SK-N-SH (cell line): Measurements from ENCODE around the gene ABCC4.

Experiments
- CTCF ChIP-seq: fragments of 200-600 bp; sonication (generic); IDR thresholded peaks from 2 replicates; pipeline ENCODE4 v1.6.1; 2017; ENCODE audit warnings: antibody characterized with exemption, mild to moderate bottlenecking, moderate library complexity
- FOXJ3 ChIP-seq: sonication (generic); formaldehyde crosslinking; IDR thresholded peaks from 2 replicates; pipeline ENCODE4 v1.5.1; 2020; ENCODE audit warnings: mild to moderate bottlenecking, missing genetic modification reagents
- FOXM1 ChIP-seq: IDR thresholded peaks from 2 replicates; pipeline ENCODE4 v1.4.0; 2012; ENCODE audit warnings: low read depth, mild to moderate bottlenecking
- GATA2 ChIP-seq: sonication (generic); formaldehyde crosslinking; IDR thresholded peaks from 2 replicates; pipeline ENCODE4 v1.5.0; 2020; ENCODE audit warnings: mild to moderate bottlenecking, missing genetic modification reagents
- MAX ChIP-seq: IDR thresholded peaks from 2 replicates; pipeline ENCODE4 v1.4.0; 2012; ENCODE audit warnings: low read depth
- RAD21 ChIP-seq: IDR thresholded peaks from 2 replicates; pipeline ENCODE4 v1.6.1; 2012; ENCODE audit warnings: mild to moderate bottlenecking, low read length
- RCOR1 ChIP-seq: fragments of 150-350 bp; IDR thresholded peaks from 2 replicates; pipeline ENCODE4 v1.6.1; 2017; ENCODE audit warnings: antibody characterized with exemption, low read length
- SMC3 ChIP-seq: IDR thresholded peaks from 2 replicates; pipeline ENCODE4 v1.6.1; 2012; ENCODE audit warnings: low read depth, low read length, improper control_type of control experiment
- ZBTB33 ChIP-seq: IDR thresholded peaks from 2 replicates; pipeline ENCODE4 v1.4.0; 2012; ENCODE audit warnings: low read depth, borderline replicate concordance
- TF ChIP-seq, protein P1 (sequence below): IDR thresholded peaks from 2 replicates; pipeline ENCODE4 v1.6.1; 2012; ENCODE audit warnings: mild to moderate bottlenecking, low read depth, low read length, moderate library complexity
- TF ChIP-seq, protein P2 (sequence below): fragments of 150-350 bp; IDR thresholded peaks from 2 replicates; pipeline ENCODE4 v1.6.1; 2017; ENCODE audit warnings: antibody characterized with exemption, low read length, low read depth, borderline replicate concordance
- TF ChIP-seq, protein P3 (sequence below): IDR thresholded peaks from 2 replicates; pipeline ENCODE4 v1.4.0; 2012; ENCODE audit warnings: low read depth, borderline replicate concordance
- TF ChIP-seq, protein P4 (sequence below): IDR thresholded peaks from 2 replicates; pipeline ENCODE4; 2012

DNA sequence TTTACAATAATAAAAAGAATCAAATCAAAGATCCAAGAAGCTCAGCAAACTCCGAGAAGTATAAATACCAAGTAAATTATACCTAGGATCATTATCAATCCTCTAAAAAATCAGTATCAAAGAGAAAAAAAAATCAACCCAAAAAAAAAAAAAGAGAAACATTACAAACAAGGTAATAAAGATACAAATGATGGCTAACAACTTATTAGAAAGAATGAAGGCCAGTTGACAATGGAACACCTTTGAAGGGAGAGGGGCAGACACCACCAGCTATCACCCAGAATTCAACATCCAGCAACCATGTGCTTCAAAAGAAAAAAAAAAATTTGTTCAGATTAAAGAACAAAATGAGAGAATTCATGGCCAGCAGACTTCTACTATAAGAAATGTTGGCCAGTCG lies 77.2 kb downstream of the ABCC4 start:
- no peak for TF ChIP-seq GATA2
- no peak for TF ChIP-seq MAX
- no peak for TF ChIP-seq RCOR1
- TF ChIP-seq, protein P1, sequence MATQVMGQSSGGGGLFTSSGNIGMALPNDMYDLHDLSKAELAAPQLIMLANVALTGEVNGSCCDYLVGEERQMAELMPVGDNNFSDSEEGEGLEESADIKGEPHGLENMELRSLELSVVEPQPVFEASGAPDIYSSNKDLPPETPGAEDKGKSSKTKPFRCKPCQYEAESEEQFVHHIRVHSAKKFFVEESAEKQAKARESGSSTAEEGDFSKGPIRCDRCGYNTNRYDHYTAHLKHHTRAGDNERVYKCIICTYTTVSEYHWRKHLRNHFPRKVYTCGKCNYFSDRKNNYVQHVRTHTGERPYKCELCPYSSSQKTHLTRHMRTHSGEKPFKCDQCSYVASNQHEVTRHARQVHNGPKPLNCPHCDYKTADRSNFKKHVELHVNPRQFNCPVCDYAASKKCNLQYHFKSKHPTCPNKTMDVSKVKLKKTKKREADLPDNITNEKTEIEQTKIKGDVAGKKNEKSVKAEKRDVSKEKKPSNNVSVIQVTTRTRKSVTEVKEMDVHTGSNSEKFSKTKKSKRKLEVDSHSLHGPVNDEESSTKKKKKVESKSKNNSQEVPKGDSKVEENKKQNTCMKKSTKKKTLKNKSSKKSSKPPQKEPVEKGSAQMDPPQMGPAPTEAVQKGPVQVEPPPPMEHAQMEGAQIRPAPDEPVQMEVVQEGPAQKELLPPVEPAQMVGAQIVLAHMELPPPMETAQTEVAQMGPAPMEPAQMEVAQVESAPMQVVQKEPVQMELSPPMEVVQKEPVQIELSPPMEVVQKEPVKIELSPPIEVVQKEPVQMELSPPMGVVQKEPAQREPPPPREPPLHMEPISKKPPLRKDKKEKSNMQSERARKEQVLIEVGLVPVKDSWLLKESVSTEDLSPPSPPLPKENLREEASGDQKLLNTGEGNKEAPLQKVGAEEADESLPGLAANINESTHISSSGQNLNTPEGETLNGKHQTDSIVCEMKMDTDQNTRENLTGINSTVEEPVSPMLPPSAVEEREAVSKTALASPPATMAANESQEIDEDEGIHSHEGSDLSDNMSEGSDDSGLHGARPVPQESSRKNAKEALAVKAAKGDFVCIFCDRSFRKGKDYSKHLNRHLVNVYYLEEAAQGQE, result no peak
- TF ChIP-seq SMC3, result no peak
- TF ChIP-seq, protein P2, sequence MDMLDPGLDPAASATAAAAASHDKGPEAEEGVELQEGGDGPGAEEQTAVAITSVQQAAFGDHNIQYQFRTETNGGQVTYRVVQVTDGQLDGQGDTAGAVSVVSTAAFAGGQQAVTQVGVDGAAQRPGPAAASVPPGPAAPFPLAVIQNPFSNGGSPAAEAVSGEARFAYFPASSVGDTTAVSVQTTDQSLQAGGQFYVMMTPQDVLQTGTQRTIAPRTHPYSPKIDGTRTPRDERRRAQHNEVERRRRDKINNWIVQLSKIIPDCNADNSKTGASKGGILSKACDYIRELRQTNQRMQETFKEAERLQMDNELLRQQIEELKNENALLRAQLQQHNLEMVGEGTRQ, result no peak
- no peak for TF ChIP-seq ZBTB33
- TF ChIP-seq RAD21, result no peak
- no peak for TF ChIP-seq CTCF
- TF ChIP-seq, protein P3, sequence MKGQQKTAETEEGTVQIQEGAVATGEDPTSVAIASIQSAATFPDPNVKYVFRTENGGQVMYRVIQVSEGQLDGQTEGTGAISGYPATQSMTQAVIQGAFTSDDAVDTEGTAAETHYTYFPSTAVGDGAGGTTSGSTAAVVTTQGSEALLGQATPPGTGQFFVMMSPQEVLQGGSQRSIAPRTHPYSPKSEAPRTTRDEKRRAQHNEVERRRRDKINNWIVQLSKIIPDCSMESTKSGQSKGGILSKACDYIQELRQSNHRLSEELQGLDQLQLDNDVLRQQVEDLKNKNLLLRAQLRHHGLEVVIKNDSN, result no peak
- TF ChIP-seq FOXJ3 (CRISPR knock-in tag), result no peak
- TF ChIP-seq, protein P4, sequence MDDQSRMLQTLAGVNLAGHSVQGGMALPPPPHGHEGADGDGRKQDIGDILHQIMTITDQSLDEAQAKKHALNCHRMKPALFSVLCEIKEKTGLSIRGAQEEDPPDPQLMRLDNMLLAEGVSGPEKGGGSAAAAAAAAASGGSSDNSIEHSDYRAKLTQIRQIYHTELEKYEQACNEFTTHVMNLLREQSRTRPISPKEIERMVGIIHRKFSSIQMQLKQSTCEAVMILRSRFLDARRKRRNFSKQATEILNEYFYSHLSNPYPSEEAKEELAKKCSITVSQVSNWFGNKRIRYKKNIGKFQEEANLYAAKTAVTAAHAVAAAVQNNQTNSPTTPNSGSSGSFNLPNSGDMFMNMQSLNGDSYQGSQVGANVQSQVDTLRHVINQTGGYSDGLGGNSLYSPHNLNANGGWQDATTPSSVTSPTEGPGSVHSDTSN, result no peak
- no peak for TF ChIP-seq FOXM1
